CD4-positive, CD25-positive, alpha-beta regulatory T cell (primary cell): ENCODE measurements around the gene CEP112. TPM values are rescaled to one million over a fixed set of nuclear protein-coding genes. Genes with fewer than 3 reads are reported as not detected.
A peak's percentile ranks its signal among the peaks of the same experiment; 100 is the strongest.

Experiments used
- ATAC-seq, 2 donors: fragments of 150-1000 bp; cut with Tn5 transposase; one replicate each; pipeline ENCODE4 v1.10.0; 2021; ENCODE audit warnings: low read depth in 2 of 2, moderate number of reproducible peaks in 2 of 2, moderate library complexity in 1 of 2
- DNase-seq, 3 donors: peaks; one replicate each; pipeline versions ENCODE4 v3.0.0 to v3.0.0-alpha.2; 2012 to 2022; ENCODE audit warnings: mixed read lengths in 1 of 3
- H3K27ac ChIP-seq: one replicate; pipeline ENCODE4 v1.7.0; 2013; ENCODE audit warnings: mild to moderate bottlenecking, low read length; ENCODE audit not compliant: insufficient read depth, poor library complexity, severe bottlenecking
- H3K27me3 ChIP-seq: one replicate; pipeline ENCODE4 v1.7.0; 2013; ENCODE audit warnings: low read length; ENCODE audit not compliant: control insufficient read depth, insufficient read depth
- H3K36me3 ChIP-seq: one replicate; pipeline ENCODE4 v1.7.0; 2013; ENCODE audit warnings: mild to moderate bottlenecking, low read length, moderate library complexity; ENCODE audit not compliant: control insufficient read depth, insufficient read depth
- H3K4me1 ChIP-seq: 2 replicates; pipeline ENCODE4 v1.7.0; 2013; ENCODE audit warnings: mild to moderate bottlenecking, low read length; ENCODE audit not compliant: insufficient read depth, control insufficient read depth, poor library complexity, severe bottlenecking
- H3K4me3 ChIP-seq: one replicate; pipeline ENCODE4 v1.7.0; 2013; ENCODE audit warnings: low read depth, mild to moderate bottlenecking, low read length, moderate library complexity
- H3K9me3 ChIP-seq, 2 experiments: 1 replicate in 1 of 2; 2 replicates in 1 of 2; pipeline ENCODE4 v1.7.0; 2013; ENCODE audit warnings: low read length in 2 of 2, mild to moderate bottlenecking in 1 of 2, moderate library complexity in 1 of 2; ENCODE audit not compliant: control insufficient read depth in 2 of 2
- H3K27ac Mint-ChIP-seq, 3 donors: one replicate each; pipeline ENCODE4 v1.8.0; 2020 to 2022; ENCODE audit warnings: mild to moderate bottlenecking in 3 of 3, mixed read lengths in 3 of 3, moderate library complexity in 2 of 3
- H3K27me3 Mint-ChIP-seq: one replicate; pipeline ENCODE4 v1.8.0; 2022; ENCODE audit warnings: mild to moderate bottlenecking, mixed read lengths
- H3K36me3 Mint-ChIP-seq: one replicate; pipeline ENCODE4 v1.8.0; 2020; ENCODE audit warnings: mixed read lengths
- H3K4me1 Mint-ChIP-seq, 4 donors: one replicate each; pipeline ENCODE4 v1.8.0; 2020 to 2022; ENCODE audit warnings: mixed read lengths in 4 of 4, mild to moderate bottlenecking in 1 of 4
- H3K4me3 Mint-ChIP-seq, 4 donors: one replicate each; pipeline ENCODE4 v1.8.0; 2020 to 2022; ENCODE audit warnings: mild to moderate bottlenecking in 4 of 4, mixed read lengths in 4 of 4, moderate library complexity in 3 of 4
- H3K9me3 Mint-ChIP-seq, 7 donors: one replicate each; pipeline ENCODE4 v1.8.0; 2020 to 2022; ENCODE audit warnings: mixed read lengths in 7 of 7, mild to moderate bottlenecking in 3 of 7, moderate library complexity in 2 of 7
- polyA plus RNA-seq, 4 donors: library from polyadenylated mRNA; unstranded; fragments of 300-500 nt; fragmentation: Illumina TruSeq; gene quantifications; one replicate each; pipeline ENCODE4 v1.2.3, GENCODE V29; 2021
- total RNA-seq: library from RNA; stranded (reverse); gene quantifications from one replicate; pipeline ENCODE4 v1.2.3, GENCODE V29; 2022

The CEP112 gene
- total and polyA plus RNA-seq, 5 donors from 2014 or later, result 0.15 to 2.3 (median 0.54) TPM; not detected in 1

DNA sequence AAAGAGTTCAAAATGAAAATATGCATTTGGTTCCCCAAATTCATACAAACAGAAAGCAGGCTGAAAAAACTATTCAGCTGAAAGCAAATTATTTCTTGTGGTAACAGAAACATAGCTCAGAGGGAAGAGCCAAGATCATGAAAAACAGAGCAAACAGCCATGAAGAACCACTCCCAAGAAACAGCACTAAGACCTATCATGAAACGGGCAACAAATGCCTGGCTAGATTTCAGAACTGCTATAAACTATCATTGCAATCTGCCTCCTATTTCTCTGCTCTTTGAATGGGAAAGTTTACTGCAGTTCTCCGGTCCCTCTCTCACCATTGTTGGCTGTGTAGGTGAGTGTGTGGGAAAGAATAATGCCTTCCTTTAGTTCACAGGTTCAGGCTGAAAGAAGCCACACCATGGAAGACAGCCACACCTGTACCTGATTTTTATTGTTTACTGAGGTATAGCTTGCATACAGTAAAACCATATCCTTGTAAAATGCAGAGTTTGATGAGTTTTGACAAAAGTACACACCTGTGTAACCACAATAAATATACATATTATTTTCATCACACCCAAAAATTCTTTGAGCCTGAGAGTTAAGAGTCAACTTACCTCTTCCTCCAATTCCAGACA lies 48.2 kb downstream of the CEP112 start:
- Histone ChIP-seq H3K27me3 (no peaks in the 10 kb centered on the region), H3K9me3 (no peaks in the 10 kb centered on the region), H3K4me1 (no peaks in the 10 kb centered on the region), H3K36me3 (no peaks in the 10 kb centered on the region), H3K4me3 (no peak overlapping the region), H3K27ac (no peak overlapping the region)
- no peak for DNase-seq
- no peaks in the 10 kb centered on the region for H3K27me3 Mint-ChIP-seq
- no peak overlapping the region for H3K4me3 Mint-ChIP-seq
- peaks cover 0 to 4% (median 3%) of the 10 kb centered on the region in 4 donors for H3K4me1 Mint-ChIP-seq
- H3K9me3 Mint-ChIP-seq, result no peaks in the 10 kb centered on the region
- no peaks in the 10 kb centered on the region for H3K36me3 Mint-ChIP-seq
- no peak overlapping the region for H3K27ac Mint-ChIP-seq
- no peak for ATAC-seq

DNA sequence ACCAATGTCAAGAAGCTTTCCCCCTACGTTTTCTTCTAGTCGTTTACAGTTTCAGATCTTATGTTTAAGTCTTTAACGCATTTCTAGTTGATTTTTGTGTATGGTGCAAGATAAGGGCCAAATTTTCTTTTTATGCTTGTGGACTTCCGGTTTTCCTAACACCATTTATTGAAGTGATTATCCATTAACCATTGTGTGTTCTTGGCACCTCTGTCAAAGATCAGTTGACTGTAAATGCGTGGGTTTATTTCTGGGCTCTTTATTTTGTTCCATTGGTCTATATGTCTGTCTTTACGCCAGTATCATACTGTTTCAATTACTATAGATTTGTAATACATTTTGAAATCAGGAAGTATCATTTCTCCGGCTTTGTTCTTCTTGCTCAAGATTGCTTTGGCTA lies 49.5 kb downstream of the CEP112 start:
- DNase-seq (no peak), ATAC-seq (no peak)
- Histone ChIP-seq H3K9me3 (no peaks in the 10 kb centered on the region), H3K27ac (no peak overlapping the region), H3K36me3 (no peaks in the 10 kb centered on the region), H3K27me3 (no peaks in the 10 kb centered on the region), H3K4me1 (no peaks in the 10 kb centered on the region), H3K4me3 (no peak overlapping the region)
- peaks cover 0 to 10% (median 5%) of the 10 kb centered on the region in 4 donors for H3K4me1 Mint-ChIP-seq
- H3K27ac Mint-ChIP-seq, result no peak overlapping the region
- no peak overlapping the region for H3K4me3 Mint-ChIP-seq
- no peaks in the 10 kb centered on the region for H3K36me3 Mint-ChIP-seq
- peaks cover 0 to 4% (median 0%) of the 10 kb centered on the region in 7 donors for H3K9me3 Mint-ChIP-seq
- no peaks in the 10 kb centered on the region for H3K27me3 Mint-ChIP-seq

DNA sequence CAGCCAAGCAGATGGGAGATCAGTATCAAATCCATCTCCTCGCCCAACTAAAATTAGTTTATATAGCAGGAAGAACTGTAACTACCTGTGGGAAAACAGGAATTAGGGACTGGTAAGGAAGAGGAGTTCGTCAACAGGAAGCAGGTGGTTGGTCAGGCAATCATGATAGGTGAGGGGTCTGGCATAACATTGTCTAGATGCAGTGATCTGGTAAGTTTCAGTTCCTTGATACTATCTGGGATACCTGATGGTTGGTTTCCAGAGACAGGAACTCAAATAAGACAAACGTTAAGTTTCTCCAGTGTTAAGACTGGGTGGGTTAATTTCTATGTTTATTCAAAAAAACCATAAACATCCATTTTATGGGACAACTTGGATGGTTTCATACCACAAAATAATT lies 53.8 kb downstream of the CEP112 start:
- Histone ChIP-seq H3K36me3 (no peaks in the 10 kb centered on the region), H3K9me3 (no peaks in the 10 kb centered on the region), H3K4me1 (no peaks in the 10 kb centered on the region), H3K4me3 (no peak overlapping the region), H3K27me3 (no peaks in the 10 kb centered on the region), H3K27ac (no peak overlapping the region)
- ATAC-seq (no peak), DNase-seq (no peak)
- H3K27me3 Mint-ChIP-seq, result no peaks in the 10 kb centered on the region
- H3K4me1 Mint-ChIP-seq, result peaks cover 0 to 10% (median 5%) of the 10 kb centered on the region in 4 donors
- H3K4me3 Mint-ChIP-seq, result no peak overlapping the region
- H3K27ac Mint-ChIP-seq, result no peak overlapping the region
- H3K36me3 Mint-ChIP-seq, result no peaks in the 10 kb centered on the region
- peaks cover 0 to 7% (median 3%) of the 10 kb centered on the region in 7 donors for H3K9me3 Mint-ChIP-seq

DNA sequence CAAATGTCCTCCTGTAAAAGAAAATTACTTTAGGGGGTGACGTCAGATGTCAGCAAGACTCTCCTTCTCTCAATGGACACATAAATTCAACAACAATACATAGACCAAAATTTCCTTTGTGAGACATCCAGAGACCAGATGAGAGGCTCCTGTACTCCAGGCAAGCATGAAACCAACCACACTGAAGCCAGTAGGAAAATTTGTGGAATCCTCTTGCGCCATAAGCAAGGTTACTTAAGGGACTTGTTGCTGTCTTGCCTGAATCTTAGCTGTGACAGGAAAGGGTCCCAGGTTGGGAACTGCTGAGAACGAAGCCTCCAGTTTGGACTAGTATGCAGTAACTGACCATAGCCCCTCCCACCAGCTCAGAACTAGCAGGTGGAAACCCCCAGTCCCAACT lies 56.0 kb downstream of the CEP112 start:
- no peaks in the 10 kb centered on the region for H3K36me3 Mint-ChIP-seq
- H3K27me3 Mint-ChIP-seq, result peaks cover 4% of the 10 kb centered on the region
- H3K4me3 Mint-ChIP-seq, result no peak overlapping the region
- DNase-seq (no peak), ATAC-seq (no peak)
- H3K36me3 ChIP-seq, result no peaks in the 10 kb centered on the region
- H3K4me3 ChIP-seq, result no peak overlapping the region
- no peak overlapping the region for H3K27ac ChIP-seq
- H3K4me1 Mint-ChIP-seq, result peaks cover 0 to 10% (median 5%) of the 10 kb centered on the region in 4 donors
- H3K4me1 ChIP-seq, result no peaks in the 10 kb centered on the region
- H3K9me3 Mint-ChIP-seq, result peaks cover 0 to 7% (median 3%) of the 10 kb centered on the region in 7 donors
- no peaks in the 10 kb centered on the region for H3K27me3 ChIP-seq
- no peaks in the 10 kb centered on the region for H3K9me3 ChIP-seq
- H3K27ac Mint-ChIP-seq, result no peak overlapping the region

DNA sequence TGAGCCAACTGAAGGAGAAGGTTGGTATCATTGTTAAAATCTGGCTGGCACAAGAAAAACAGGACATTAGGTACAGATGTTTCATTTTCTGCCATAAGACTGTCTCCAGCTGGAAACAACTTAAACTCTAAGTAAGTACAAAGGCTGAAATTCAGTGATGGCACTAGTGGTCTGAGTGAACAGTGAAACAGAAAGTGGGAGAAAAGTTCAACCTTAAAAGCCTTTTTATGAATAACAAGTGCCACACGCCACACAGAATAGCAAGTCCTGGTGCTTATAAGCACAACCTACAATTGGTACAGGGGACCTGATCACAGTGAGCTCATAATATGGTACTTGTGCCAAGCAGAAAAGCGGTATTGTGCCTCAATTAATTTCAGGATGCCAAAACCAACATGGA lies 56.7 kb downstream of the CEP112 start:
- Mint-ChIP-seq H3K4me3 (no peak overlapping the region), H3K36me3 (no peaks in the 10 kb centered on the region), H3K27ac (no peak overlapping the region), H3K4me1 (peaks cover 0 to 10% (median 5%) of the 10 kb centered on the region in 4 donors), H3K27me3 (peaks cover 4% of the 10 kb centered on the region), H3K9me3 (peaks cover 0 to 7% (median 3%) of the 10 kb centered on the region in 7 donors)
- no peaks in the 10 kb centered on the region for H3K4me1 ChIP-seq
- no peaks in the 10 kb centered on the region for H3K9me3 ChIP-seq
- H3K27ac ChIP-seq, result no peak overlapping the region
- no peaks in the 10 kb centered on the region for H3K27me3 ChIP-seq
- peak in 1 of 3 donors; percentile 23 for DNase-seq
- H3K36me3 ChIP-seq, result no peaks in the 10 kb centered on the region
- no peak overlapping the region for H3K4me3 ChIP-seq
- ATAC-seq, result no peak

DNA sequence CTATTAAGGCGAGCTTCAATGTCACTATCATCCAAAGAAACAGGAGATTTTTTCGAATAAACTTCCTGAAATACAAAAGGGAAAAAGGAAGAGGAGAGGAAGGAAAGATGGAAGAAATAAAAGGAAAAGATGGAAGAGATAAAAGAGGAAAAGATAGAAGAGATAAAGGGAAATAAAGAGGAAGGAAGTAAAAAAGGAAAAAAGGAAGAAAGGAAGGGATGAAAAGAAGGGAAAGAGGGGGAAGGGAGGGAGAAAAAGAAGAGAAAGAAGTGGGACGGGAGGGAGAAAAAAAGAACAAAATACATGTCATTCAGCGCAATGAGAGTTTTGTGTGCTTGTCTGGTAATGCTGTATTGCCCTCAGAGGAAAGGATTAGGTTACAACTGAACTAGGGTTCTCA lies 62.2 kb downstream of the CEP112 start:
- Mint-ChIP-seq H3K4me1 (no peaks in the 10 kb centered on the region), H3K27me3 (peaks cover 24% of the 10 kb centered on the region), H3K36me3 (no peaks in the 10 kb centered on the region), H3K4me3 (no peak overlapping the region), H3K9me3 (peaks cover 0 to 1% (median 0%) of the 10 kb centered on the region in 7 donors), H3K27ac (no peak overlapping the region)
- DNase-seq (no peak), ATAC-seq (no peak)
- H3K27me3 ChIP-seq, result no peaks in the 10 kb centered on the region
- H3K36me3 ChIP-seq, result no peaks in the 10 kb centered on the region
- H3K4me1 ChIP-seq, result no peaks in the 10 kb centered on the region
- no peaks in the 10 kb centered on the region for H3K9me3 ChIP-seq
- H3K27ac ChIP-seq, result no peak overlapping the region
- no peak overlapping the region for H3K4me3 ChIP-seq

DNA sequence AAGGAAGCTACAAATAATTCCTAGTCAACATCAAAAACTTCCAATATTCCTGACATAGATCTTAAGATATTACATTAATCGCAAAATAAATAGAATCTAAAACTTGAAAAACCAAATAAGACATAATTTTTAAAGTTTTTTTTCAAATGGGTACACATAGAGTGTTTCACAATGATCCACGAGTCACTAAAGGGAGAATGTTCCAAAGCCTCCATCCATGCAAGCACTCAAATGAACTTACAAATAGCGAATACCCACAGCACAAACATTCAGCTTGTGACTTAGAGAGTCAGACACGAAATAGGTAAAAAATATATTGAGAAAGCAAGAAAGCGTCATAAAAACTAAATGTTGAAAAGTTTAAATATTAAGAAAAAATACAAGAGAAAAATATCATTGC lies 65.7 kb downstream of the CEP112 start:
- no peak for ATAC-seq
- Histone ChIP-seq H3K27ac (no peak overlapping the region), H3K4me1 (no peaks in the 10 kb centered on the region), H3K9me3 (no peaks in the 10 kb centered on the region), H3K27me3 (no peaks in the 10 kb centered on the region), H3K4me3 (no peak overlapping the region), H3K36me3 (no peaks in the 10 kb centered on the region)
- peaks cover 0 to 4% (median 3%) of the 10 kb centered on the region in 7 donors for H3K9me3 Mint-ChIP-seq
- peaks cover 20% of the 10 kb centered on the region for H3K27me3 Mint-ChIP-seq
- no peak overlapping the region for H3K27ac Mint-ChIP-seq
- no peak for DNase-seq
- H3K4me1 Mint-ChIP-seq, result no peaks in the 10 kb centered on the region
- H3K36me3 Mint-ChIP-seq, result no peaks in the 10 kb centered on the region
- H3K4me3 Mint-ChIP-seq, result no peak overlapping the region

DNA sequence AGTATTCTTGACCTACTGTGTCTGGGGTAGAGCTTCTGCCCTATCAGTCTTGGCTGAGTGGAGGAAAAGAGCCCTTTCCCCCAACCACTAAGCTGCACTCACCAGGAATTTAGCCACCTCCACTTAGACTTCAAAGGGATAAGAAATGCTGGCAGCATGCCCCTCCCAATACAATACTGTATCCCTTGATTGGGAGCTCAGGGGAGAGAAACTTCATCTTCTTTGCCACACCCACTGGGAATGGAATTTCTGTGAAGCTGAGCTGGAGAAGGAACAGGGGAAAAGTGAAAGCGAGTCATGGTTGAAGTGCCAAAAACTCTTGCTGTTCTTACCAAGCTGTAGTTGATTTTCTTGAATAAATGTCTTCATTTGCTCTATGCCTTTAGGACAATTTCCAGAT lies 68.8 kb downstream of the CEP112 start:
- Mint-ChIP-seq H3K4me1 (no peaks in the 10 kb centered on the region), H3K9me3 (peaks cover 0 to 13% (median 4%) of the 10 kb centered on the region in 7 donors), H3K4me3 (no peak overlapping the region), H3K36me3 (no peaks in the 10 kb centered on the region), H3K27me3 (peaks cover 15% of the 10 kb centered on the region), H3K27ac (no peak overlapping the region)
- Histone ChIP-seq H3K9me3 (no peaks in the 10 kb centered on the region), H3K4me3 (no peak overlapping the region), H3K27ac (no peak overlapping the region), H3K36me3 (no peaks in the 10 kb centered on the region), H3K4me1 (no peaks in the 10 kb centered on the region), H3K27me3 (no peaks in the 10 kb centered on the region)
- ATAC-seq (no peak), DNase-seq (no peak)
